DND-41 (cell line): ENCODE results near the gene ZFYVE28.

ENCODE experiments used
- CTCF ChIP-seq: IDR thresholded peaks from 2 replicates; pipeline ENCODE4 v1.5.1; 2012; ENCODE audit warnings: borderline replicate concordance, low read length, moderate library complexity, mild to moderate bottlenecking; ENCODE audit not compliant: poor library complexity, severe bottlenecking; ENCODE audit errors: extremely low read depth
- EZH2 ChIP-seq: IDR thresholded peaks from 3 replicates; pipeline ENCODE4 v1.6.1; 2012; ENCODE audit warnings: borderline replicate concordance, low read depth, mild to moderate bottlenecking, moderate library complexity, low read length, inconsistent platforms; ENCODE audit not compliant: severe bottlenecking

DNA sequence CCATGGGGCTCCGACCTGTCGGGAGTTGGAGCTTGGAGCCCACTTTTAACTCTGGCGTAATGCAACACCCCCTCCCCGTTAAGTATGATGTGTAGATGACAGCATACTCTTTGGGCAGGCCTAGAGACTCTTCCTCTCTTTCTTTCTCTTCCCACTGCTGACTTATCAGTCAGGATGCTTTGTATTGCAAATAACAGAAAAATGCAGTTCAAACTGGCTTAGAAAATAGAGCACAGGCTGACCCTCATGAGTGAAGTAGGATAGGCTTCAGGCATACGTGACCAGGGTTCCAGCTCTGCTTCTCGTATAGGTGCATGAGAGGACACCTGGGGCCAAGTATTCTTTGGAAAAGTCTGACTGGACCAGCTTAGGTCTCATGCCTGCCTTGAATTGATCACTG lies 27.1 kb upstream of the ZFYVE28 start:
- TF ChIP-seq EZH2 (no peak), CTCF (no peak)
